ENCODE measurements around the gene PTPA. TPM values are rescaled to one million over a fixed set of nuclear protein-coding genes. Genes with fewer than 3 reads are reported as not detected.

PTPA gene
- total RNA-seq, 1 donor from 2014 or later = 162 TPM

- no peak for DNase-seq
- H3K27me3 ChIP-seq (ENCODE audit: low read depth) = no peaks in the 10 kb centered on the region
- H3K9me3 ChIP-seq (replicated peaks) = no peaks in the 10 kb centered on the region
- intact Hi-C loops (cut with micrococcal nuclease) = no loop called here
- no peak overlapping the region for H3K27ac ChIP-seq (replicated peaks)
- no peak overlapping the region for H3K4me3 ChIP-seq
- peaks cover 46% of the 10 kb centered on the region for H3K36me3 ChIP-seq
- TF ChIP-seq CTCF (IDR thresholded peaks at IDR 0.05; ENCODE audit: borderline replicate concordance) = no peak
- H3K4me1 ChIP-seq = peaks cover 4% of the 10 kb centered on the region
These were observed 22.0 kb upstream of the PTPA start for GRCh38 chr9:129089246-129089645.

- no peak for TF ChIP-seq CTCF (IDR thresholded peaks at IDR 0.05; ENCODE audit: borderline replicate concordance)
- intact Hi-C loops (cut with micrococcal nuclease) = no loop called here
- Histone ChIP-seq H3K4me3 (no peak overlapping the region), H3K27ac (replicated peaks) (peak overlapping the region; percentile 46), H3K27me3 (ENCODE audit: low read depth) (no peaks in the 10 kb centered on the region), H3K36me3 (peaks cover 55% of the 10 kb centered on the region), H3K9me3 (replicated peaks) (no peaks in the 10 kb centered on the region), H3K4me1 (peaks cover 12% of the 10 kb centered on the region)
- no peak for DNase-seq
These were observed 17.4 kb upstream of the PTPA start for GRCh38 chr9:129093602-129094386.

GRCh38 chr9:129094387-129095169 lies 16.6 kb upstream of the PTPA start:
- H3K4me3 ChIP-seq = no peak overlapping the region
- H3K27me3 ChIP-seq (ENCODE audit: low read depth) = no peaks in the 10 kb centered on the region
- H3K9me3 ChIP-seq (replicated peaks) = no peaks in the 10 kb centered on the region
- H3K27ac ChIP-seq (replicated peaks) = peak overlapping the region; percentile 46
- no peak for TF ChIP-seq CTCF (IDR thresholded peaks at IDR 0.05; ENCODE audit: borderline replicate concordance)
- peaks cover 12% of the 10 kb centered on the region for H3K4me1 ChIP-seq
- DNase-seq = no peak
- peaks cover 47% of the 10 kb centered on the region for H3K36me3 ChIP-seq
- intact Hi-C loops (cut with micrococcal nuclease) = no loop called here

GRCh38 chr9:129095170-129095667 lies 16.0 kb upstream of the PTPA start:
- Histone ChIP-seq H3K4me1 (peaks cover 12% of the 10 kb centered on the region), H3K27me3 (ENCODE audit: low read depth) (no peaks in the 10 kb centered on the region), H3K36me3 (peaks cover 43% of the 10 kb centered on the region), H3K4me3 (no peak overlapping the region), H3K27ac (replicated peaks) (peak overlapping the region; percentile 46), H3K9me3 (replicated peaks) (no peaks in the 10 kb centered on the region)
- no peak for TF ChIP-seq CTCF (IDR thresholded peaks at IDR 0.05; ENCODE audit: borderline replicate concordance)
- DNase-seq = no peak
- intact Hi-C loops (cut with micrococcal nuclease) = no loop called here

GRCh38 chr9:129095908-129096307 lies 15.3 kb upstream of the PTPA start:
- Histone ChIP-seq H3K4me1 (peaks cover 12% of the 10 kb centered on the region), H3K4me3 (no peak overlapping the region), H3K27ac (replicated peaks) (no peak overlapping the region), H3K36me3 (peaks cover 39% of the 10 kb centered on the region), H3K9me3 (replicated peaks) (no peaks in the 10 kb centered on the region), H3K27me3 (ENCODE audit: low read depth) (no peaks in the 10 kb centered on the region)
- intact Hi-C loops (cut with micrococcal nuclease) = no loop called here
- no peak for TF ChIP-seq CTCF (IDR thresholded peaks at IDR 0.05; ENCODE audit: borderline replicate concordance)
- no peak for DNase-seq
